Measurements from ENCODE around the gene EPS8L1. TPM values are rescaled to one million over a fixed set of nuclear protein-coding genes. Genes with fewer than 3 reads are reported as not detected.
"Not testable (repeated sequence)": the region's sequence is repeated elsewhere in the genome, so short reads cannot be mapped to it uniquely, and the experiment has no call there.

Gene EPS8L1
- total RNA-seq = 0.78 and 1.4 TPM in 2 replicates
- polyA plus RNA-seq (2012) = 2.2 TPM

- no peak for DNase-seq (ENCODE audit: low read depth)
Measured at GRCh38 chr19:55075371-55075998, at the start of gene EPS8L1. Gene EPS8L1 (plus strand): TSS chr19:55075869. CDS start chr19:55076445, 576 bp downstream.

- not testable (repeated sequence) for DNase-seq (ENCODE audit: low read depth)
Measured at GRCh38 chr19:55027140-55027471, 48.6 kb upstream of the EPS8L1 start.

GRCh38 chr19:55027472-55028337 lies 48.0 kb upstream of the EPS8L1 start:
- DNase-seq (ENCODE audit: low read depth) = no peak

GRCh38 chr19:55028757-55029156 lies 46.9 kb upstream of the EPS8L1 start:
- no peak for DNase-seq (ENCODE audit: low read depth)

GRCh38 chr19:55031178-55031577 lies 44.5 kb upstream of the EPS8L1 start:
- DNase-seq (ENCODE audit: low read depth) = no peak

- no peak for DNase-seq (ENCODE audit: low read depth)
Measured at GRCh38 chr19:55032170-55032800, 43.4 kb upstream of the EPS8L1 start.

GRCh38 chr19:55032976-55033643 lies 42.6 kb upstream of the EPS8L1 start:
- DNase-seq (ENCODE audit: low read depth) = not testable (repeated sequence)

GRCh38 chr19:55034751-55035150 lies 40.9 kb upstream of the EPS8L1 start:
- no peak for DNase-seq (ENCODE audit: low read depth)

GRCh38 chr19:55036058-55036457 lies 39.6 kb upstream of the EPS8L1 start:
- no peak for DNase-seq (ENCODE audit: low read depth)

GRCh38 chr19:55037603-55038002 lies 38.1 kb upstream of the EPS8L1 start:
- not testable (repeated sequence) for DNase-seq (ENCODE audit: low read depth)

GRCh38 chr19:55040654-55041053 lies 35.0 kb upstream of the EPS8L1 start:
- not testable (repeated sequence) for DNase-seq (ENCODE audit: low read depth)

- no peak for DNase-seq (ENCODE audit: low read depth)
Measured at GRCh38 chr19:55041244-55041626, 34.4 kb upstream of the EPS8L1 start.

- DNase-seq (ENCODE audit: low read depth) = no peak
Measured at GRCh38 chr19:55041627-55042343, 33.9 kb upstream of the EPS8L1 start.

- DNase-seq (ENCODE audit: low read depth) = no peak
Measured at GRCh38 chr19:55042344-55042678, 33.4 kb upstream of the EPS8L1 start.

GRCh38 chr19:55042688-55043087 lies 33.0 kb upstream of the EPS8L1 start:
- DNase-seq (ENCODE audit: low read depth) = no peak

GRCh38 chr19:55044286-55044685 lies 31.4 kb upstream of the EPS8L1 start:
- no peak for DNase-seq (ENCODE audit: low read depth)

- DNase-seq (ENCODE audit: low read depth) = no peak
Measured at GRCh38 chr19:55044771-55045716, 30.6 kb upstream of the EPS8L1 start.

- no peak for DNase-seq (ENCODE audit: low read depth)
Measured at GRCh38 chr19:55046975-55047622, 28.6 kb upstream of the EPS8L1 start.

- DNase-seq (ENCODE audit: low read depth) = no peak
Measured at GRCh38 chr19:55047951-55048350, 27.7 kb upstream of the EPS8L1 start.

Data from myocyte (in vitro differentiated cells).